Esophagus muscularis mucosa (tissue), 3 donors: ENCODE measurements around the gene KLKB1.

Experiments
- CTCF ChIP-seq, 3 experiments: fragments of 200-600 bp in 2 of 3; fragments of 450-650 bp in 1 of 3; sonication (generic) in 2 of 3; IDR thresholded peaks; one replicate each; pipeline ENCODE4 v1.5.1; 2017 to 2019; ENCODE audit warnings: antibody characterized with exemption in 3 of 3, mild to moderate bottlenecking in 2 of 3, moderate library complexity in 1 of 3
- EP300 ChIP-seq: sonication (generic); formaldehyde crosslinking; IDR thresholded peaks from one replicate; pipeline ENCODE4 v1.6.1; 2017; ENCODE audit warnings: antibody characterized with exemption

- TF ChIP-seq CTCF (IDR thresholded peaks at IDR 0.05): no peak
- TF ChIP-seq EP300: no peak
These were observed 33.5 kb downstream of the KLKB1 start for GRCh38 chr4:186260504-186261448.
